Measurements from ENCODE around the gene CCDC12.

Gene CCDC12

DNA sequence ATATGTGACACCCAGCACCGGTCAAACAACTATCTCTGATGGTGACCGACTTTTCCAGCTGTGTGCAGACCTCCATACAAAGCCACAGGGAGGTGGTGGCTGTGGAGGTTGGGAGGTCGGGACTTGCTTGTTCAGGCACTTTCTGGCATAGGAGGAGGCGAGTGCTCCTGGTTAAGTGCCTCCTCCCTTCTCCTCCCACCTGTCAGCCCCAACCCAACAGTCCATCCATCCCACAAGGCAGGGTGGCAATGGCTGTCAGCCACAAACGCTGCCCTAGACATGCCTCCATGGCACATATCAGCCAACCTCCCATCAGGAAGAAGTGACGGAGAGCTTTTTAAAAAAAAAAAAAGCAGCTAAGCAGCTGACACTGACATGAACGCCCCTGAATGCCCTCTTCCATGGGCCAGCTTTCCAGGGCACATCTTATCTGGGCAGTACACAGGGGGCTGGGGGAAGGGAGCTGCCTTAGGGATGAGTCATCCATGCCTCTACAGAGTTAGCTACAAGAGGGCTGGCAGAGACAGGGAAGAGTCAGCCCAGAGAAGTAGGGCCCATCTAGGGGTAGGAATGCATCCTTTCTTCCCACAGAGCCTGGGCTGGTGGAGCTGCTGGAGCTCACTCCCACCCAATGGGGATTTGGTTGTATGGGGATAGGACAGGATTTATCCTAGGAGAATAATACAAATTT, 41.2 kb downstream of the CCDC12 start:
- no peaks in the 10 kb centered on the region for H3K36me3 ChIP-seq (replicated peaks; ENCODE audit: insufficient read depth, low read length)
- H3K9me3 ChIP-seq (replicated peaks; ENCODE audit: insufficient read depth, low read length): no peaks in the 10 kb centered on the region
- H3K27me3 ChIP-seq (replicated peaks; ENCODE audit: insufficient read depth, low read length): no peaks in the 10 kb centered on the region
- H3K4me2 ChIP-seq (ENCODE audit: low read depth, low read length): no peak overlapping the region
- H4K20me1 ChIP-seq (ENCODE audit: insufficient read depth, low read length): peaks cover 36% of the 10 kb centered on the region
- H2AFZ ChIP-seq (ENCODE audit: low read length): no peak overlapping the region
- no peak overlapping the region for H3K9ac ChIP-seq (ENCODE audit: low read length)
- TF ChIP-seq EZH2phosphoT487 (IDR thresholded peaks at IDR 0.05; ENCODE audit: low read length) (no peak), EZH2 (optimal IDR thresholded peaks at IDR 0.05; ENCODE audit: low read depth, low read length) (no peak)
- TF ChIP-seq, protein P1, sequence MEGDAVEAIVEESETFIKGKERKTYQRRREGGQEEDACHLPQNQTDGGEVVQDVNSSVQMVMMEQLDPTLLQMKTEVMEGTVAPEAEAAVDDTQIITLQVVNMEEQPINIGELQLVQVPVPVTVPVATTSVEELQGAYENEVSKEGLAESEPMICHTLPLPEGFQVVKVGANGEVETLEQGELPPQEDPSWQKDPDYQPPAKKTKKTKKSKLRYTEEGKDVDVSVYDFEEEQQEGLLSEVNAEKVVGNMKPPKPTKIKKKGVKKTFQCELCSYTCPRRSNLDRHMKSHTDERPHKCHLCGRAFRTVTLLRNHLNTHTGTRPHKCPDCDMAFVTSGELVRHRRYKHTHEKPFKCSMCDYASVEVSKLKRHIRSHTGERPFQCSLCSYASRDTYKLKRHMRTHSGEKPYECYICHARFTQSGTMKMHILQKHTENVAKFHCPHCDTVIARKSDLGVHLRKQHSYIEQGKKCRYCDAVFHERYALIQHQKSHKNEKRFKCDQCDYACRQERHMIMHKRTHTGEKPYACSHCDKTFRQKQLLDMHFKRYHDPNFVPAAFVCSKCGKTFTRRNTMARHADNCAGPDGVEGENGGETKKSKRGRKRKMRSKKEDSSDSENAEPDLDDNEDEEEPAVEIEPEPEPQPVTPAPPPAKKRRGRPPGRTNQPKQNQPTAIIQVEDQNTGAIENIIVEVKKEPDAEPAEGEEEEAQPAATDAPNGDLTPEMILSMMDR (IDR thresholded peaks at IDR 0.05; ENCODE audit: low read length): no peak
- H3K4me1 ChIP-seq (ENCODE audit: low read length): peaks cover 24% of the 10 kb centered on the region
- no peak for DNase-seq
- H3K4me3 ChIP-seq (ENCODE audit: low read length): no peak overlapping the region
- no peaks in the 10 kb centered on the region for H3K9me2 ChIP-seq (replicated peaks; ENCODE audit: insufficient read depth, low read length)
- H3K79me2 ChIP-seq (ENCODE audit: low read length): peaks cover 96% of the 10 kb centered on the region
- H3F3A ChIP-seq (ENCODE audit: insufficient read depth, low read length): no peaks in the 10 kb centered on the region; the same call in 1 of the 2 replicates
- H3K27ac ChIP-seq (ENCODE audit: low read length): no peak overlapping the region

- Histone ChIP-seq H3K27ac (ENCODE audit: low read length) (no peak overlapping the region), H3F3A (ENCODE audit: insufficient read depth, low read length) (no peaks in the 10 kb centered on the region; the same call in 1 of the 2 replicates), H3K4me2 (ENCODE audit: low read depth, low read length) (no peak overlapping the region), H3K79me2 (ENCODE audit: low read length) (peaks cover 94% of the 10 kb centered on the region), H3K36me3 (replicated peaks; ENCODE audit: insufficient read depth, low read length) (no peaks in the 10 kb centered on the region), H3K9me3 (replicated peaks; ENCODE audit: insufficient read depth, low read length) (no peaks in the 10 kb centered on the region), H4K20me1 (ENCODE audit: insufficient read depth, low read length) (peaks cover 32% of the 10 kb centered on the region), H2AFZ (ENCODE audit: low read length) (no peak overlapping the region), H3K9ac (ENCODE audit: low read length) (no peak overlapping the region), H3K27me3 (replicated peaks; ENCODE audit: insufficient read depth, low read length) (no peaks in the 10 kb centered on the region), H3K4me3 (ENCODE audit: low read length) (no peak overlapping the region), H3K9me2 (replicated peaks; ENCODE audit: insufficient read depth, low read length) (no peaks in the 10 kb centered on the region), H3K4me1 (ENCODE audit: low read length) (peaks cover 24% of the 10 kb centered on the region)
- no peak for TF ChIP-seq EZH2phosphoT487 (IDR thresholded peaks at IDR 0.05; ENCODE audit: low read length)
- TF ChIP-seq, protein P1 (IDR thresholded peaks at IDR 0.05; ENCODE audit: low read length): no peak
- no peak for TF ChIP-seq EZH2 (optimal IDR thresholded peaks at IDR 0.05; ENCODE audit: low read depth, low read length)
- no peak for DNase-seq
Measured at GRCh38 chr3:46934498-46935167, 41.9 kb downstream of the CCDC12 start.

GRCh38 chr3:46934072-46934471, 42.5 kb downstream of the CCDC12 start:
- peaks cover 27% of the 10 kb centered on the region for H3K4me1 ChIP-seq (ENCODE audit: low read length)
- TF ChIP-seq EZH2 (optimal IDR thresholded peaks at IDR 0.05; ENCODE audit: low read depth, low read length): no peak
- no peak for TF ChIP-seq EZH2phosphoT487 (IDR thresholded peaks at IDR 0.05; ENCODE audit: low read length)
- TF ChIP-seq, protein P1 (IDR thresholded peaks at IDR 0.05; ENCODE audit: low read length): no peak
- DNase-seq: no peak

More at GRCh38 chr3:46934072-46934471, 42.5 kb downstream of the CCDC12 start:
- Histone ChIP-seq H3K36me3 (replicated peaks; ENCODE audit: insufficient read depth, low read length) (0 out of 2 replicates have a peak, but pooled peaks cover 5% of the 10 kb centered on the region), H3K9ac (ENCODE audit: low read length) (no peak overlapping the region), H2AFZ (ENCODE audit: low read length) (no peak overlapping the region), H3K9me3 (replicated peaks; ENCODE audit: insufficient read depth, low read length) (no peaks in the 10 kb centered on the region), H3K9me2 (replicated peaks; ENCODE audit: insufficient read depth, low read length) (no peaks in the 10 kb centered on the region), H3K27ac (ENCODE audit: low read length) (no peak overlapping the region), H3F3A (ENCODE audit: insufficient read depth, low read length) (no peaks in the 10 kb centered on the region; the same call in 1 of the 2 replicates), H3K27me3 (replicated peaks; ENCODE audit: insufficient read depth, low read length) (no peaks in the 10 kb centered on the region), H3K4me2 (ENCODE audit: low read depth, low read length) (no peak overlapping the region), H3K4me3 (ENCODE audit: low read length) (no peak overlapping the region), H4K20me1 (ENCODE audit: insufficient read depth, low read length) (peaks cover 32% of the 10 kb centered on the region), H3K79me2 (ENCODE audit: low read length) (peaks cover 94% of the 10 kb centered on the region)
